GM23248 (cell line): ENCODE results near the gene ACSF3.

Experiments used
- EZH2 ChIP-seq: fragments of 200-600 bp; sonication (generic); IDR thresholded peaks from 2 replicates; pipeline ENCODE4 v1.6.1; 2018; ENCODE audit warnings: antibody characterized with exemption, mild to moderate bottlenecking; ENCODE audit not compliant: insufficient read depth, poor library complexity, severe bottlenecking
- EZH2phosphoT487 ChIP-seq: fragments of 200-600 bp; sonication (generic); IDR thresholded peaks from 2 replicates; pipeline ENCODE4 v1.6.1; 2018; ENCODE audit warnings: antibody characterized with exemption, moderate library complexity, mild to moderate bottlenecking, low read depth; ENCODE audit not compliant: insufficient read depth

GRCh38 chr16:89172171-89172527 is 78.5 kb downstream of the ACSF3 start:
- TF ChIP-seq EZH2phosphoT487: no peak
- TF ChIP-seq EZH2: no peak
